Measurements from ENCODE around the gene KCNIP4. TPM values are rescaled to one million over a fixed set of nuclear protein-coding genes. Genes with fewer than 3 reads are reported as not detected.

Gene KCNIP4
- total RNA-seq, 1 donor from 2014 or later: not detected

DNA sequence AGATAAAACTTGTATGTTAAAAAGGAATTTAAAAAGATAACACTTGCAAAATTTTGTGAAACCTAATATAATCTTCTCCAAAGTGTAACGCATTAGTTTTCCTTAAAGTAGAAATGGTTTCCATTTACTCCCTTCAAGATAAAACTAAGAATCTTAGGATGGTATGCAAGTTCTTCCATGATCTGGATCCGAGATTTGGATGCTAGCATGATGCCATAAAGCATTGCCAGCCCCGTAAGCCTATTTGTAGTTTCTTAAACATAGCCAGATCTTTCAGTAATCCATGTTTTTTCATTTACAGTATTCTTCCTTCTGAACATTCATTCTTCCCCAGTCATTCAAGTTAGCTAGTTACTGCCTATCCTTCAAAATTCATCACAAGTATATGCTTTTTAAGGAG is 572.4 kb downstream of the KCNIP4 start:
- TF ChIP-seq, protein P1, sequence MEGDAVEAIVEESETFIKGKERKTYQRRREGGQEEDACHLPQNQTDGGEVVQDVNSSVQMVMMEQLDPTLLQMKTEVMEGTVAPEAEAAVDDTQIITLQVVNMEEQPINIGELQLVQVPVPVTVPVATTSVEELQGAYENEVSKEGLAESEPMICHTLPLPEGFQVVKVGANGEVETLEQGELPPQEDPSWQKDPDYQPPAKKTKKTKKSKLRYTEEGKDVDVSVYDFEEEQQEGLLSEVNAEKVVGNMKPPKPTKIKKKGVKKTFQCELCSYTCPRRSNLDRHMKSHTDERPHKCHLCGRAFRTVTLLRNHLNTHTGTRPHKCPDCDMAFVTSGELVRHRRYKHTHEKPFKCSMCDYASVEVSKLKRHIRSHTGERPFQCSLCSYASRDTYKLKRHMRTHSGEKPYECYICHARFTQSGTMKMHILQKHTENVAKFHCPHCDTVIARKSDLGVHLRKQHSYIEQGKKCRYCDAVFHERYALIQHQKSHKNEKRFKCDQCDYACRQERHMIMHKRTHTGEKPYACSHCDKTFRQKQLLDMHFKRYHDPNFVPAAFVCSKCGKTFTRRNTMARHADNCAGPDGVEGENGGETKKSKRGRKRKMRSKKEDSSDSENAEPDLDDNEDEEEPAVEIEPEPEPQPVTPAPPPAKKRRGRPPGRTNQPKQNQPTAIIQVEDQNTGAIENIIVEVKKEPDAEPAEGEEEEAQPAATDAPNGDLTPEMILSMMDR (IDR thresholded peaks at IDR 0.05; ENCODE audit: borderline replicate concordance): no peak
- no peak overlapping the region for H3K27ac ChIP-seq (replicated peaks)
- no peaks in the 10 kb centered on the region for H3K36me3 ChIP-seq
- intact Hi-C loops (cut with micrococcal nuclease): no loop called here
- DNase-seq: no peak
- no peaks in the 10 kb centered on the region for H3K4me1 ChIP-seq
- H3K9me3 ChIP-seq (replicated peaks): peaks cover 22% of the 10 kb centered on the region
- no peak overlapping the region for H3K4me3 ChIP-seq
- H3K27me3 ChIP-seq (ENCODE audit: low read depth): no peaks in the 10 kb centered on the region

DNA sequence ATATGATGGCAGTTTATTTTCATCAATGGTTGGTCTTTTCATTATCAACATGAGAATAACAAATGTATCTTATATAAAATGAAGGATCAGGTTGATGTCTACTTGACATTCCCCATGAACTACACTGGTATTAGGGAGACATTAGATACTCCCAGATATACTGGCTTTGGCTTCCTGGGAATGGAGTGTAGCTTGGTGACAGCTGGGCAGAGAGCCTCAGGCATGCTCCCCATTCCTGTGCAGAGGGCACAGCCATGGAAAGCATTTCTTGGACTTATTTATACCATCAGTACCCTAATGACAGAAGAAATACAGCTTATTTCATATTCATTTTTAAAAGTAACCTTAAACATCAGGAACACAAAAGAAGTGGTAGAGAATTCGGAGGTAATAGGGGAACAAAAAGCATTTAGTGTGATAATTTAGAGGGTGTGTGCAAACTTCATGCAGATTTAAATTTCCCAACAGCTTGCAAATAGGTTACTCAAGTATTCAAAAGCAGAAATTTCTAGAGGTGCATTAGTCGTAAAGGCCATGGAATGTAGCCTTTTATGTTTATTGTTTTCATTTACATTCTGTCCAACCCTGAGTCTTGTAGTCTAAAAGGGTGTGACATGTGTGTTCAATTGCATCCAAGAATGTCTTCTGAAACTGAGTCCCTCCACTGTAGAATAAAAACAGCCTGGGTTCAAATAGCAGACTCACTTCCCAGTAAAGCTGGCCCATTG is 573.8 kb downstream of the KCNIP4 start:
- H3K4me1 ChIP-seq: no peaks in the 10 kb centered on the region
- intact Hi-C loops (cut with micrococcal nuclease): no loop called here
- H3K36me3 ChIP-seq: no peaks in the 10 kb centered on the region
- peaks cover 22% of the 10 kb centered on the region for H3K9me3 ChIP-seq (replicated peaks)
- no peak overlapping the region for H3K27ac ChIP-seq (replicated peaks)
- no peak overlapping the region for H3K4me3 ChIP-seq
- DNase-seq: no peak
- no peaks in the 10 kb centered on the region for H3K27me3 ChIP-seq (ENCODE audit: low read depth)
- TF ChIP-seq, protein P1 (IDR thresholded peaks at IDR 0.05; ENCODE audit: borderline replicate concordance): no peak

DNA sequence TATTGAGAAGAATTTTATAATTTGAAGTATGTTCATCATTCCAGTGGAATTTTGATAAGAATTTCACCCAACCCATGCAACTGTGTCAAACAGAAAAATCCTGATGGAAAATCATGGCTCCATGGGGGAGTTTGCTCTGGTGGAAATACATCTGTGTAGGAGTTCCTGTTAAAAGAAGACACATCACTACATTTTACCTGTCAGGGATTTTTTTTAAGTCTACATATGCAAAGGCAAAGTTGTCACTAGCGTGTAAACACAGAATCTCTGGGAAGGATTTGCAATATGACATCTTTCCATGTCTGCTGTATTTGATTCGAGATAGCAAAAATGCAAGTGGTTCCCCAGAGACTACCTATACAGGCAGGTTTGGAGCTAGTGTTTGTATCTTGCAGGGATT is 581.0 kb downstream of the KCNIP4 start:
- TF ChIP-seq, protein P1 (IDR thresholded peaks at IDR 0.05; ENCODE audit: borderline replicate concordance): no peak
- H3K27ac ChIP-seq (replicated peaks): no peak overlapping the region
- H3K36me3 ChIP-seq: no peaks in the 10 kb centered on the region
- intact Hi-C loops (cut with micrococcal nuclease): no loop called here
- no peak for DNase-seq
- H3K9me3 ChIP-seq (replicated peaks): no peaks in the 10 kb centered on the region
- no peaks in the 10 kb centered on the region for H3K4me1 ChIP-seq
- H3K27me3 ChIP-seq (ENCODE audit: low read depth): no peaks in the 10 kb centered on the region
- H3K4me3 ChIP-seq: no peak overlapping the region

DNA sequence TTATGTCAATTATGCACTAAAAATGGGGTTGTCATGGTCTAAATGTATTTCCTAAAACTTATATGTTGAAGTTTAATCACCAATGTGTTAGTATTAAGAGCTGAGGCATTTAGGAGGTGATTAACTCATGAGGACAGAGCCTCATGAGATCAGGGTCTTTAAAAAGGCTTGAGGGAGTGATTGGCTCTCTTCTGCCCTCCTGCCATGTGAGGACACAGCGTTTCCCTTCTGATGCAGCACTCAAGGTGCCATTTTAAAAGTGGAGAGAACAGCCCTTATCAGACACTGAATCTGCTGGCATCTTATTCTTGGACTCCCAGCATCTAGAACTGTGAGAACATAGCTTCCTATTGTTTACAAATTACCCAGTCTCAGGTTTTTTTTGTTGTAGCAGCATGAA is 581.7 kb downstream of the KCNIP4 start:
- no peaks in the 10 kb centered on the region for H3K36me3 ChIP-seq
- H3K27me3 ChIP-seq (ENCODE audit: low read depth): no peaks in the 10 kb centered on the region
- H3K9me3 ChIP-seq (replicated peaks): no peaks in the 10 kb centered on the region
- H3K4me3 ChIP-seq: no peak overlapping the region
- TF ChIP-seq, protein P1 (IDR thresholded peaks at IDR 0.05; ENCODE audit: borderline replicate concordance): no peak
- intact Hi-C loops (cut with micrococcal nuclease): no loop called here
- H3K4me1 ChIP-seq: no peaks in the 10 kb centered on the region
- H3K27ac ChIP-seq (replicated peaks): no peak overlapping the region
- DNase-seq: no peak

DNA sequence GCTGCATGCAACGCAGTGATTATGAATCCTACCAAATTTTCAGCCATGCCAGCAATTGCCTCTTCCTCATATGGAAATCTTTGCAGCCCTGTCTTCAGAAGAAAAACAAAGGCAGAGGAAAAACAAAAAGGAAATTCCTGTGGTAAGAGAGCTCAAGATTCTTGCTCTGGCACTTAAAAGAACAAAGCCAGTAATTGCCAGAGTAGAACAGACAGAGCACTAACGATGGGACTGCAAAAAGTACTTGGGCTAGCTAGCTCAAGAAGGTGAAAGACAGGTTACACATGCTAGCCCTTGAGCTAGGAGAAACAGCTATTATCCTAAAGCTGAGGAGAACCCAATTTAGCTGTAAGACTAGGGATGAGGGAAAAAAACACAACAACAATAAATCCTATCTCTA is 582.3 kb downstream of the KCNIP4 start:
- no peak for DNase-seq
- TF ChIP-seq, protein P1 (IDR thresholded peaks at IDR 0.05; ENCODE audit: borderline replicate concordance): no peak
- no peak overlapping the region for H3K27ac ChIP-seq (replicated peaks)
- no peaks in the 10 kb centered on the region for H3K27me3 ChIP-seq (ENCODE audit: low read depth)
- no peaks in the 10 kb centered on the region for H3K9me3 ChIP-seq (replicated peaks)
- no peak overlapping the region for H3K4me3 ChIP-seq
- intact Hi-C loops (cut with micrococcal nuclease): no loop called here
- H3K36me3 ChIP-seq: no peaks in the 10 kb centered on the region
- no peaks in the 10 kb centered on the region for H3K4me1 ChIP-seq

All from left ventricle myocardium inferior (tissue), 1 donor.